Measurements from ENCODE around the gene LRRC39.

LRRC39 gene

GRCh38 chr1:100145116-100145515 is 32.9 kb downstream of the LRRC39 start:
- DNase-seq, result no peak

- no peak for DNase-seq
Observed at GRCh38 chr1:100142343-100142742, 35.7 kb downstream of the LRRC39 start.

GRCh38 chr1:100141192-100141591 is 36.9 kb downstream of the LRRC39 start:
- no peak for DNase-seq

GRCh38 chr1:100137602-100138001 is 40.5 kb downstream of the LRRC39 start:
- no peak for DNase-seq

GRCh38 chr1:100134872-100135271 is 43.2 kb downstream of the LRRC39 start:
- DNase-seq, result no peak

GRCh38 chr1:100132566-100133477 is 45.2 kb downstream of the LRRC39 start, which contains the start of the genes SASS6 and TRMT13:
Gene SASS6, minus strand, starts transcription at chr1:100132930. Its CDS starts 116 bp downstream, at chr1:100132814.
Gene TRMT13, plus strand, starts transcription at chr1:100133163. Its CDS starts 6 bp downstream, at chr1:100133169.
- DNase-seq, result peak; percentile 92

- DNase-seq, result no peak
Observed at GRCh38 chr1:100131623-100132022, 46.4 kb downstream of the LRRC39 start.

- DNase-seq, result no peak
Observed at GRCh38 chr1:100130552-100131077, 47.4 kb downstream of the LRRC39 start.

- no peak for DNase-seq
Observed at GRCh38 chr1:100127226-100127625, 50.8 kb downstream of the LRRC39 start.

GRCh38 chr1:100122177-100122576 is 55.9 kb downstream of the LRRC39 start:
- DNase-seq, result no peak

- no peak for DNase-seq
Observed at GRCh38 chr1:100115524-100115923, 62.5 kb downstream of the LRRC39 start.

- no peak for DNase-seq
Observed at GRCh38 chr1:100109554-100110066, 68.4 kb downstream of the LRRC39 start.

- DNase-seq, result no peak
Observed at GRCh38 chr1:100107696-100108095, 70.4 kb downstream of the LRRC39 start.

GRCh38 chr1:100101564-100101963 is 76.5 kb downstream of the LRRC39 start:
- DNase-seq, result no peak

GRCh38 chr1:100100202-100100601 is 77.9 kb downstream of the LRRC39 start:
- DNase-seq, result no peak

Data from KG1 (cell line).